ENCODE results near the gene UPP2.

DNA sequence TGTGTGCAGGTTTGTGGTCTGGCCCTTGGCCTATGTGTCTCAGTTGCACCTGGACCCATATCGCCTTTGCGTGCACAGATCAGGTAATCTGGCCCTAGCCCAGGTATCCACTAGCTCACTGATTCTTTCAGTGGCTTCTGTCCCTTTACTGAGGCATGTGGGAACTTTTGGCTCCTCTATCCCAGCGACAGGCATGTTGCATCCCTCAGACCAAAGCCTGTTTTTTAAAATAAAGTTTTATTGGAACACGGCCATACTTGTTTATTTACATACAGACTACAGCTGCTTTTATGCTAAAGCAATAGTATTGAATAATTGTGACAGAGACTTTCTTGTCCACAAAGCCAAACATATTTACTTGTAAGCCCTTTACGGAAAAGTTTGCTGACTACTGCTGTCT is 39.9 kb upstream of the UPP2 start:
- TF ChIP-seq, protein P1, sequence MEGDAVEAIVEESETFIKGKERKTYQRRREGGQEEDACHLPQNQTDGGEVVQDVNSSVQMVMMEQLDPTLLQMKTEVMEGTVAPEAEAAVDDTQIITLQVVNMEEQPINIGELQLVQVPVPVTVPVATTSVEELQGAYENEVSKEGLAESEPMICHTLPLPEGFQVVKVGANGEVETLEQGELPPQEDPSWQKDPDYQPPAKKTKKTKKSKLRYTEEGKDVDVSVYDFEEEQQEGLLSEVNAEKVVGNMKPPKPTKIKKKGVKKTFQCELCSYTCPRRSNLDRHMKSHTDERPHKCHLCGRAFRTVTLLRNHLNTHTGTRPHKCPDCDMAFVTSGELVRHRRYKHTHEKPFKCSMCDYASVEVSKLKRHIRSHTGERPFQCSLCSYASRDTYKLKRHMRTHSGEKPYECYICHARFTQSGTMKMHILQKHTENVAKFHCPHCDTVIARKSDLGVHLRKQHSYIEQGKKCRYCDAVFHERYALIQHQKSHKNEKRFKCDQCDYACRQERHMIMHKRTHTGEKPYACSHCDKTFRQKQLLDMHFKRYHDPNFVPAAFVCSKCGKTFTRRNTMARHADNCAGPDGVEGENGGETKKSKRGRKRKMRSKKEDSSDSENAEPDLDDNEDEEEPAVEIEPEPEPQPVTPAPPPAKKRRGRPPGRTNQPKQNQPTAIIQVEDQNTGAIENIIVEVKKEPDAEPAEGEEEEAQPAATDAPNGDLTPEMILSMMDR (conservative IDR thresholded peaks at IDR 0.05): no peak
- no peak for TF ChIP-seq EZH2 (IDR thresholded peaks at IDR 0.05; ENCODE audit: low read depth)
